ENCODE results near the gene SFXN5. TPM values are rescaled to one million over a fixed set of nuclear protein-coding genes. Genes with fewer than 3 reads are reported as not detected.

SFXN5 gene
- total RNA-seq, 1 donor from 2014 or later, result 14.9 TPM

GRCh38 chr2:72892506-72893173 lies 178.9 kb downstream of the SFXN5 start:
- no peak overlapping the region for H3K4me2 ChIP-seq (ENCODE audit: low read length)
- FAIRE-seq, result no peak

More at GRCh38 chr2:72892506-72893173, 178.9 kb downstream of the SFXN5 start:
- Histone ChIP-seq H3K79me2 (ENCODE audit: insufficient read depth, low read length) (no peaks in the 10 kb centered on the region), H3K9me3 (ENCODE audit: insufficient read depth, low read depth, low read length) (no peaks in the 10 kb centered on the region), H3K27ac (ENCODE audit: low read depth, low read length) (no peak overlapping the region), H3K4me1 (ENCODE audit: insufficient read depth, low read length) (peaks cover 9% of the 10 kb centered on the region), H3K9ac (ENCODE audit: low read length) (no peak overlapping the region), H3K4me3 (ENCODE audit: insufficient read depth, low read depth, low read length) (no peak overlapping the region), H4K20me1 (ENCODE audit: insufficient read depth, low read length) (peaks cover 15% of the 10 kb centered on the region), H2AFZ (ENCODE audit: low read depth, low read length) (no peak overlapping the region), H3K27me3 (ENCODE audit: insufficient read depth, low read length) (peaks cover 10% of the 10 kb centered on the region), H3K36me3 (ENCODE audit: insufficient read depth, low read length) (no peaks in the 10 kb centered on the region)
- Mint-ChIP-seq H3K27me3 (ENCODE audit: low read depth, unreplicated experiment) (peaks cover 35% of the 10 kb centered on the region), H3K36me3 (ENCODE audit: low read depth, unreplicated experiment) (peaks cover 19% of the 10 kb centered on the region), H3K27ac (ENCODE audit: unreplicated experiment) (no peak overlapping the region), H3K4me3 (ENCODE audit: unreplicated experiment) (no peak overlapping the region), H3K4me1 (ENCODE audit: low read depth, unreplicated experiment) (peaks cover 14% of the 10 kb centered on the region), H3K9me3 (ENCODE audit: unreplicated experiment) (no peaks in the 10 kb centered on the region)
- peak; percentile 38 for DNase-seq (ENCODE audit: low read depth)
- TF ChIP-seq EZH2 (IDR thresholded peaks at IDR 0.05; ENCODE audit: insufficient read depth, low read length), result no peak
- peak; percentile 69 for TF ChIP-seq CTCF (IDR thresholded peaks at IDR 0.05; ENCODE audit: insufficient read depth, low read depth, low read length)

Other genes with a start within 250 kb of the SFXN5 start
- 26.2 and 31.8 TPM in 2 replicates for gene EXOC6B, start 245.7 kb downstream of the SFXN5 start, total RNA-seq
- gene SPR, start 184.3 kb downstream of the SFXN5 start, total RNA-seq, result 23.6 TPM in 2 replicates
- 0.48 TPM in 1 of 2 replicates, not detected in the other for gene EMX1, start 154.2 kb downstream of the SFXN5 start, total RNA-seq
- gene RAB11FIP5, start 41.2 kb upstream of the SFXN5 start, total RNA-seq, result 56.0 and 70.5 TPM in 2 replicates
- gene NOTO, start 130.9 kb upstream of the SFXN5 start, total RNA-seq, result not detected in 2 replicates
- gene SMYD5, start 142.5 kb upstream of the SFXN5 start, total RNA-seq, result 12.8 and 14.5 TPM in 2 replicates
- gene PRADC1, start 161.5 kb upstream of the SFXN5 start, total RNA-seq, result 13.1 and 16.7 TPM in 2 replicates
- gene CCT7, start 162.6 kb upstream of the SFXN5 start, total RNA-seq, result 315 and 359 TPM in 2 replicates
- gene FBXO41, start 212.8 kb upstream of the SFXN5 start, total RNA-seq, result 10.1 and 10.9 TPM in 2 replicates
- not detected in 2 replicates for gene EGR4, start 221.8 kb upstream of the SFXN5 start, total RNA-seq